Measurements from ENCODE around the gene CD58.
"Not testable (repeated sequence)": the region's sequence is repeated elsewhere in the genome, so short reads cannot be mapped to it uniquely, and the experiment has no call there.

The CD58 gene, protein sequence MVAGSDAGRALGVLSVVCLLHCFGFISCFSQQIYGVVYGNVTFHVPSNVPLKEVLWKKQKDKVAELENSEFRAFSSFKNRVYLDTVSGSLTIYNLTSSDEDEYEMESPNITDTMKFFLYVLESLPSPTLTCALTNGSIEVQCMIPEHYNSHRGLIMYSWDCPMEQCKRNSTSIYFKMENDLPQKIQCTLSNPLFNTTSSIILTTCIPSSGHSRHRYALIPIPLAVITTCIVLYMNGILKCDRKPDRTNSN

GRCh38 chr1:116570358-116571214 lies at the start of gene CD58:
TSS of gene CD58 (minus strand) at chr1:116571026. CDS start at chr1:116570972, 54 bp downstream.
- peak; percentile 74 for DNase-seq

- DNase-seq = not testable (repeated sequence)
These were observed 49.6 kb upstream of the CD58 start for GRCh38 chr1:116620392-116620791.

DNA sequence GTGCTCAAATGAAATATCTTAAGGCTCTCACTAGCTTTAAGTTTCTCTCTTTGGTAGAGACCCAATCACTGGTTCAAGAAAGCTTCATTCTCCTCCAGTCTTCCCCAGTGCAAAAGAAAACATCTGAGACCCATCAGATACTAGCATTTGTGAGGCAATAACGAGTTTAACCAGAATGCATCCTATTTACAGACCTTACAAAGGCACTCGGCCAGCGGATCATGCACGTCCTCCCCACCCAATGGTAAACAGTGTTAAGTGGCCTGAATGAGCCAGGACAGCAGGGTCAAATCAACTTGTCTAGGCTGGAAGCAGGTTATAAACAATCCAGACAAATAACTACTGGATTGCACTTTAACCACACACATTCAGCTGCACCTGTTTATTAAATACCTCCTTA lies 48.3 kb upstream of the CD58 start:
- DNase-seq = not testable (repeated sequence)

- DNase-seq = not testable (repeated sequence)
These were observed 47.0 kb upstream of the CD58 start for GRCh38 chr1:116617808-116618207.

DNA sequence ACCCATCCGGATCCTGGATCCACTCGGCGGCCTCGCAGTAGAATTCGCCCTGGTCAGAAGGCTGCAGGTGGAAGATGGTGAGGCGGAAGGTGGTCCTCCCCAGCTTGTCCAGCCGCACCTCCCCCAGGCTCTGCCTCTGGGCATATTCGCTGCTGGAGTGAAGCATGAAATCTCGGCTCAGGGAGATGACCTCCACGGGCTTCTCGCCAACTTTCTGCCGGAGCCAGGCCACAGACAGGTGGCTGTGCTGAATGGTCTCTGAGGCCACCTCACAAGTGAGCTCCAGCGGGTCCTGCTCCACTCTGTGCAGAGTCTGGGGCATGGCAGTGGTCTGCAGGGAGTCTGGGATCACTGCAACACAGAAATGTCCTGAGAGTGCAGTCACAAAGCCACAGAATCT lies 43.0 kb upstream of the CD58 start:
- DNase-seq = not testable (repeated sequence)

GRCh38 chr1:116609801-116610371 lies 39.1 kb upstream of the CD58 start:
- DNase-seq = not testable (repeated sequence)

DNA sequence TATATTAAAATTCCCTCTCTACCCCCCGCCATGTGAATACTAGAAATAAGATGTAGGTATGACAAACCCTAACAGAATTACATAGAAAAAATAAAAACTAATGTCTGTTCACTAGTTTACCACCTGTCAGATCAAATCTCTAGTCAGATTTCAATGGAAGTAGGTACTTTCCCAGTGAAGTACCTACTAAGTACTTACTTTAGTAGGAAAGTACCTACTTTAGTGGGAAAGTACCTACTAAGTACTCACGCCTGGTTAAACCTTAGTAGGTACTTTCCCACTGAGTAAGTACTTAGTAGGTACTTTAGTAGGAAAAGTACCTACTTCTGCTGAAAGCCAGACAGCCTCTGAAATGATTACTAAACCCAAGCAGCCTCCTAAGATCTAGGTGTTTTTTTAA lies 38.0 kb upstream of the CD58 start:
- not testable (repeated sequence) for DNase-seq

- not testable (repeated sequence) for DNase-seq
These were observed 37.3 kb upstream of the CD58 start for GRCh38 chr1:116608151-116608550.

GRCh38 chr1:116607463-116607862 lies 36.6 kb upstream of the CD58 start:
- DNase-seq = not testable (repeated sequence)

- not testable (repeated sequence) for DNase-seq
These were observed 35.2 kb upstream of the CD58 start for GRCh38 chr1:116606067-116606466.

DNA sequence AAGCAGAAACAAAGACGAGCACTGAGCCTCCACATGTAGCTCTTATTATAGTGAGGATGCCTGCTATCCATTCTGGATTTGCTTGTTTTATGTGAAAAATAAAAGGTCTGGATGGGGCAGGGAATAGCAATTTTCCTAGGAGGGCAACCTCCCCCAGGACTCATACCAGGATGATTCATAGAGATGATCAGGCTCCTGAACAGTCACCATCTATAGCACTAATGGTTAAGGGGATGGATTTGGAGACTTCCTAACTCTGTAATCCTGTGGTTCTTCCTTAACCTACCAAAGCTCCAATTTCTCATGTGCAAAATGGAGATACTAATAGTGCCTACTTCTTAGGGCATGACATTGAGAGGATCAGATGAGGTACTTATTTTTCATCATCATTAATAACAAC lies 34.5 kb upstream of the CD58 start:
- DNase-seq = no peak

GRCh38 chr1:116604408-116604807 lies 33.6 kb upstream of the CD58 start:
- not testable (repeated sequence) for DNase-seq

GRCh38 chr1:116603646-116604045 lies 32.8 kb upstream of the CD58 start:
- not testable (repeated sequence) for DNase-seq

GRCh38 chr1:116599369-116599768 lies 28.5 kb upstream of the CD58 start:
- not testable (repeated sequence) for DNase-seq

DNA sequence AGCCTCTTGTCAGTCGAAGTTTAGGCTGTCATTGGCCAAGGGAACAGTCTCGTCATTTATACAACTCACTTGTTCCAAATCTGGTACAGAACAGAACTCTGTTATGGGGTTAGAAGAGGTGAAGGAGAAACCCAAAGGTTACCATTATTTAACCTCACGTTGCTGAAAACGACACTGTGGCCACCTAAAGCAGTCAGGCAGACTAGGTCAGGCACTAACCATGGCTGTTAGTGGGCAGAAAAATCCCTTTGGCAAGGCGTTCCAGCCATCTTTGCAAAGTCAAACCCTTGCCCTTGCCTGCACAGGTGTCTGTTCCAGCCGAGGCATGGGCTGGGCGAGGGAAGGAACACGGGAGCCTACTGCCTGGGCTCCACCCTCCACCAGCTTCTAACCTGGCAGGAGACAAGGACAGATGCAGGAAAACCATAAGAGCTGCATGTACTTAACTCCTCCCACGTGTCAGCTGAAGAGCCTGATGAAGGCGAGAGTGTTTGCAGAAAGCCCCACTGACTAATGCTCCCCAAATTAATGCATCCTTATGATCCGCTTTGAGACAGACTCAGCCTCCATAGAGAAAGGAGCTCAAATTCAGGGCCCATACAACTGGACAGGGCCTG lies 27.7 kb upstream of the CD58 start:
- not testable (repeated sequence) for DNase-seq

- DNase-seq = not testable (repeated sequence)
These were observed 26.6 kb upstream of the CD58 start for GRCh38 chr1:116597388-116597787.

DNA sequence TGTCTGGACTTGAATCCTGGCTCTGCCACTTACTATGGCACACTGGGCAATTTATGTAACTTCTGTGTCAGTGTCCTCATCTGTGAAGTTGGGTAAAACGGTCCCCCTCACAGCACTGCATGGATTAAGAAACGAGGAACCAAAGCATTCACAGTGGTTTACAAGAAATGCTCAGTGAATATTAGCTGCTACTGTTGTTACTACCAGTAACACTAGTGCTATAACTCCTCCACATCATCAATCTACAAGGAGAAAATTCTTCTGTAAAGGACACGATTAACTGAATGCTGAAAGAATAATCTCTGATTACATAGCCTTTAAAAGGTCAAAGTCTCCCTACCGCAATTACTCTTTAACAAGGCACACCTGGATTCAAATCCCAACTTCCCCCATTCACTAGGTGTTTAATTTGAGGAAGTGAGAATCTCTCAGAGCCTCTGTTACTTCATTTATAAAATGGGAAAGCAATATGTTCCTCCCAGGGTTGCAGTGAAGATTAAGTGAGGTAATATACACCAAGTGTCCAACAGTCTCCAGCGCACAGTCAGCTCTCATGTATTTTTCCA lies 26.0 kb upstream of the CD58 start:
- DNase-seq = not testable (repeated sequence)

DNA sequence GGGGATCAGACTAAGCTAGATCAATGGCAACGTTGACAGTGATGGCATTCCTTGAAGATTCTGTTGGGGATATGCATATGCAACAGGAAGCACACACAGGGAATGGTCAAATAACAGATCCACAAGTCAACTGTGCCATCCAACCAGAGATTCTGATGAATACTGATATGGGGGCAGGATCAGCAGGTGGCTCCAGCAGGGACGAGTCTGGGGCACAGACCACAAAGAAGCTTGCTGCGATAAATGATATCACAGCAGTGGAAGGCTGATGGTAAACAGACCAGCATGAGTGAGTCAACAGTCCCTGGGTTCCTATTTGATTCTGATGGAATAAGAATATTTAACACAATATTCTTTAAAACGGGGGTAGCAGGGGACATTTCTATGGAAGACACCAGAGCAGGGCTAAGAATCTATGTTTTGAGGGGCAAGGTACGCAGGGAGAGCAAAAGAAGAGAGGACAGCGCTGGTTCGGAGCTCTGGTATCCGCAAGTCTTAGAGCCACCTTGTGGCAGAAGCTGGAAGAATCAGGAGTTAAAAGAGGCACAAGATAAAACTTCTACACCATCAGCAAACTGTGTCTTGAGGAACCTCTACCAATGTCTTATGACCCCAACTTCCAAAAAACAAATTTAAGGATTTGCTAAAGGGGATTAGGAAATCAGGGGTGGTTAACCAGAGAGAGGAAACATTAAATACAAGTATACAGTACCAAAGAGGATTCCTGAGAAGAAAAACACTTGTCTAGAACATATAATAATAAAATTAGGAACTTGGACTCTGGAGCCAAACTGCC lies 25.3 kb upstream of the CD58 start:
- peak; percentile 44 for DNase-seq

- not testable (repeated sequence) for DNase-seq
These were observed 24.4 kb upstream of the CD58 start for GRCh38 chr1:116595065-116595840.

DNA sequence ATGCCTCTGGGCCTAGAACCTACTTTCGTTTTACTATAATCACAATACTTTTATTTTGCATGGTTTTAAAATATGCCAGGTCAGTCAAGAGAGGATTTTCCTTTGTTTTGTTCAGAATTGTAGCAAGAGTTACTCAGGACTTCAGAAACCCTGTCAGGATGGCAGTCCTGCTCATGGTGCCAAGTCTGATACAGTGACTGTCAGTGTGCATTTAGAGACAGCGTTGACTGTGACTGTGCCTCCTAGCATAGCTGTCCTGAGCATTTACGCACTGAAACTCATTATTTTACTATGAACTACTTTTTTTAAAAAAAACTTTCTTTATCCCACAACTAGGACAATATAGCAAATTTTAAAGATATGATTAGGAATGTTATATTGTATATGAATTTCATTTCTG lies 23.2 kb upstream of the CD58 start:
- DNase-seq = not testable (repeated sequence)

DNA sequence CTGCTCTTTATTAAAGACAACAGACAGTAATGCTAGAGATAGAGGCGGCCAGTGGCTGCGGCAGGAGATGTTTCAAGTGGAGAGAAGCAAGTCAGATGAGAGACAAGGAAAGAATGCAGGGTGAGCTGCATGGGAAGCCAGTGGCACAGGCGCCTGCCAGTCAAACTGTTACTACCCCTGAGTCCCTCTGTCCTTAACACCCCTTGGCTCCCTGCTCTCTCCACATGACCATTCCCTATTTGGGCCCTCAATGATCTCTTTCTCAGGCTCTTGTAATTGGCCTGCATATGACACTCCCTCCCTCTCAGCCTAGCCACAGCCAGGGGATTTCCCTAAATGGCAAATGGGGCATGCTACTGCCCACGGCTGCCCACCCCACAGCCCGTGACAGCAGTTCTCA lies 22.6 kb upstream of the CD58 start:
- DNase-seq = not testable (repeated sequence)
